DOHH2 (cell line): ENCODE measurements around the gene TSHZ2.

Experiments
- CTCF ChIP-seq: fragments of 200-600 bp; sonication (generic); IDR thresholded peaks from one replicate; pipeline ENCODE4 v1.5.1; 2014; ENCODE audit warnings: antibody characterized with exemption, mild to moderate bottlenecking, low read depth, low read length; ENCODE audit not compliant: poor library complexity, severe bottlenecking
- EZH2phosphoT487 ChIP-seq: fragments of 200-600 bp; sonication (generic); IDR thresholded peaks from 2 replicates; pipeline ENCODE4 v1.6.1; 2017; ENCODE audit warnings: borderline replicate concordance, mild to moderate bottlenecking, antibody characterized with exemption, low read length, moderate library complexity, mixed read lengths

DNA sequence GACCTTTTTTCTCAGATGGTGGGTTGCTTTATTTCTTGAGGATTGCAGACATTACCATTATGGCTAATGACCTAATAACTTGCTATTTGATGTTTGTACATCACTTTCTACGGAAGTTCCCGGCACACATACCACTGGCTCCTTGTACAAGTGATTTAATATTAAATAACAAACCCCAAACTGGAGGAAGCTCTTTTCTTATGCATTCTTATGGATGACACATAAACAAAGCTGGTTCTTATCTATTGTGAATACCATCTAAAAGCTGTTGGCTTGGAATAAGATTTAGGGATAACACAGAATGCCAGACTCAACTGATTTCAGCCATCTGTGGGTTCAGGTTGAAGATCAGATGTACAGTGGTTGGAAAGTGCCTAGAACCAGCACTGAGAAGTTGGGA is 272.6 kb downstream of the TSHZ2 start:
- TF ChIP-seq CTCF (no peak), EZH2phosphoT487 (no peak)
